SH-SY5Y (cell line): Measurements from ENCODE around the gene PIK3CG.

Experiments used
- GATA2 ChIP-seq: IDR thresholded peaks from 2 replicates; pipeline ENCODE4 v1.6.1; 2011; ENCODE audit warnings: mild to moderate bottlenecking, low read depth, low read length
- GATA3 ChIP-seq: IDR thresholded peaks from 2 replicates; pipeline ENCODE4 v1.6.1; 2011; ENCODE audit warnings: low read depth, mild to moderate bottlenecking, low read length, moderate library complexity

DNA sequence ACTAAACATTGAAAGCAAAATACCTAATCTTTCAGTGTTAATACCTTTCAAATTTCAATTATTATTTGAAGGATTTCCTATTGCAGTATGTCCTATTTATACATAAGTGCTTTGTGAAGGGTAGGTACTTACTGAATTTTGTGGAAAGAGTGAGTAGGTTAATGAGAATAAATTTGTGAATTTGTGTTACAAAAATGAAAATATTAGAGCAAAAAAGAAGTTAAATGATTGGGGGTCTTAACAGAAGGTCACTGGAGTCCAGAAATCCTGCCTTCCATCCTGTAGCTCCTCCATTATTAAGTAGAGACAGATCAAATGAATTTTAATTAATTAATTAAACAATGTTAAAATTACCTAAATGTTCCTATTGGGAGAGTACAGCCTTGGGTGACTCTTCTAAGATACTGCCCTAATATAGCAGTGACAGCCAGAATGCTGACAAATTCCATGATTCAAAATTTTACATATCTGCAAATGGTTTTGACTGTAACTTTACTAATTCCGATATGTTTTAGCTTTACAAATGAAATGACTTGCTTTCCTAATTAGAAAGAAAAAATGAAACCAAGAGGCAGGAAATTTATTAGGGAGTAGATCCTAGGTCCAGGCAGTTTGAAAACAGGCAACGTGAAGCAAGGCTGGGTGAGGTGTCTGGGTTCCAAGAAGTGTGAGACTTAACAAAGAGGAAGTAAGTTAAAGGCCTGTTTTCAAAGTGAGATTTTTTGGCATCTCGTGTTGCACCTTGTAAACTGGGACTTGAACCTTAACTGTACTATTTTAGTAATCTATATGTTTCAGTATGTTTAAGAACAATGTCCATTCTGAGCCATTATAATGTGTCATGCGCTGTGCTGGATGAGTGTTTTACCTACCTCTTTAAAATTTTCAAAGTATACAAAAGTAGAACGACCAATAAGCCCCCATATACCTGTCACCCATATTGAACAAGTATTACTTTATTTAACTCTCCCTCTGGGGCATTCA lies 1.5 kb downstream of the PIK3CG start:
- TF ChIP-seq GATA3: no peak
- no peak for TF ChIP-seq GATA2
